ENCODE results near the gene PKN2. TPM values are rescaled to one million over a fixed set of nuclear protein-coding genes. Genes with fewer than 3 reads are reported as not detected.

Gene PKN2
- 10 to 100 TPM; 57.1 to 72.0 (median 67.5) TPM for polyA plus RNA-seq (ENCODE audit: insufficient read length in 4 of 4)

- peak; percentile 94 to 96 (median 94) for DNase-seq (ENCODE audit: low read depth in 4 of 4, low spot score in 3 of 4)
Observed at GRCh38 chr1:88683541-88684481, at the start of gene PKN2. TSS of gene PKN2 (plus strand) at chr1:88684273. CDS start at chr1:88684581, 308 bp downstream.

- no peak for DNase-seq (ENCODE audit: low read depth in 4 of 4, low spot score in 3 of 4)
Observed at GRCh38 chr1:88634538-88634937, 49.5 kb upstream of the PKN2 start.

- no peak for DNase-seq (ENCODE audit: low read depth in 4 of 4, low spot score in 3 of 4)
Observed at GRCh38 chr1:88640060-88640459, 44.0 kb upstream of the PKN2 start.

GRCh38 chr1:88645886-88646285 lies 38.2 kb upstream of the PKN2 start:
- no peak for DNase-seq (ENCODE audit: low read depth in 4 of 4, low spot score in 3 of 4)

- DNase-seq (ENCODE audit: low read depth in 4 of 4, low spot score in 3 of 4) = no peak
Observed at GRCh38 chr1:88646476-88647248, 37.4 kb upstream of the PKN2 start.

- no peak for DNase-seq (ENCODE audit: low read depth in 4 of 4, low spot score in 3 of 4)
Observed at GRCh38 chr1:88647249-88647645, 36.8 kb upstream of the PKN2 start.

- no peak for DNase-seq (ENCODE audit: low read depth in 4 of 4, low spot score in 3 of 4)
Observed at GRCh38 chr1:88647749-88648415, 36.2 kb upstream of the PKN2 start.

- DNase-seq (ENCODE audit: low read depth in 4 of 4, low spot score in 3 of 4) = no peak
Observed at GRCh38 chr1:88648706-88649105, 35.4 kb upstream of the PKN2 start.

- no peak for DNase-seq (ENCODE audit: low read depth in 4 of 4, low spot score in 3 of 4)
Observed at GRCh38 chr1:88649932-88650331, 34.1 kb upstream of the PKN2 start.

- no peak for DNase-seq (ENCODE audit: low read depth in 4 of 4, low spot score in 3 of 4)
Observed at GRCh38 chr1:88650676-88651418, 33.2 kb upstream of the PKN2 start.

GRCh38 chr1:88655140-88655539 lies 28.9 kb upstream of the PKN2 start:
- DNase-seq (ENCODE audit: low read depth in 4 of 4, low spot score in 3 of 4) = no peak

- DNase-seq (ENCODE audit: low read depth in 4 of 4, low spot score in 3 of 4) = peak in 3 of 4 donors; percentile 4 to 25 (median 5)
Observed at GRCh38 chr1:88655685-88656299, 28.3 kb upstream of the PKN2 start.

- DNase-seq (ENCODE audit: low read depth in 4 of 4, low spot score in 3 of 4) = no peak
Observed at GRCh38 chr1:88658419-88658818, 25.7 kb upstream of the PKN2 start.

GRCh38 chr1:88659552-88659951 lies 24.5 kb upstream of the PKN2 start:
- no peak for DNase-seq (ENCODE audit: low read depth in 4 of 4, low spot score in 3 of 4)

- DNase-seq (ENCODE audit: low read depth in 4 of 4, low spot score in 3 of 4) = no peak
Observed at GRCh38 chr1:88661188-88661587, 22.9 kb upstream of the PKN2 start.

- no peak for DNase-seq (ENCODE audit: low read depth in 4 of 4, low spot score in 3 of 4)
Observed at GRCh38 chr1:88661951-88662699, 21.9 kb upstream of the PKN2 start.

GRCh38 chr1:88662723-88663122 lies 21.4 kb upstream of the PKN2 start:
- no peak for DNase-seq (ENCODE audit: low read depth in 4 of 4, low spot score in 3 of 4)

- no peak for DNase-seq (ENCODE audit: low read depth in 4 of 4, low spot score in 3 of 4)
Observed at GRCh38 chr1:88668405-88668804, 15.7 kb upstream of the PKN2 start.

GRCh38 chr1:88670462-88670861 lies 13.6 kb upstream of the PKN2 start:
- DNase-seq (ENCODE audit: low read depth in 4 of 4, low spot score in 3 of 4) = no peak
